HG03159 (cell line): ENCODE results near the gene ZBTB45.
"Not testable (repeated sequence)": the region's sequence is repeated elsewhere in the genome, so short reads cannot be mapped to it uniquely, and the experiment has no call there.

Experiments
- ATAC-seq: cut with Tn5 transposase; IDR thresholded peaks from one replicate; pipeline ENCODE4 v1.9.1; 2021; ENCODE audit warnings: mild to moderate bottlenecking, moderate library complexity; ENCODE audit not compliant: unreplicated experiment

Gene ZBTB45

DNA sequence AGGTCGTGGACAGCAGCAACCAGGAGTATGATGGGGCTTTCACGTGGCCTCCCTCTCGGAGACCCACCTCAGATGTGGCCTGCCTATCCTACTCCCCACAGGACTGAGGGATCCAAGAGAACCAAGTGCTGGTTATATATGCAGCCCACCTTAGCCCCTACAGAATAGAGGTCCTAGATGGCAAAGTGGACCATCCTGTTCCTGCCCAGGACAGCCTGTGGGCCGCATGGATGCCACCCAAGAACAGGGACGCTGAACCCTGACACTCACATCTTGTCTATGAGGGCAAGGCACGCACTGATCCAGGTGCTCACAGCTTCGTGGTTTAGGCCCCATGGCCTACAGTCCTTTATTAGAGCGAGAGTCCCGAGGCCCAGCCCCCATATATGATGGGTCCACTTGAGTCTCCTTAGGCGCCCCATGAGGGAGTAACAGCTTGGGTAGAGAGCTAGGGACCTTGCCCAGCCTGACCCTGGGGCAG lies 6.4 kb downstream of the ZBTB45 start:
- no peak for ATAC-seq

DNA sequence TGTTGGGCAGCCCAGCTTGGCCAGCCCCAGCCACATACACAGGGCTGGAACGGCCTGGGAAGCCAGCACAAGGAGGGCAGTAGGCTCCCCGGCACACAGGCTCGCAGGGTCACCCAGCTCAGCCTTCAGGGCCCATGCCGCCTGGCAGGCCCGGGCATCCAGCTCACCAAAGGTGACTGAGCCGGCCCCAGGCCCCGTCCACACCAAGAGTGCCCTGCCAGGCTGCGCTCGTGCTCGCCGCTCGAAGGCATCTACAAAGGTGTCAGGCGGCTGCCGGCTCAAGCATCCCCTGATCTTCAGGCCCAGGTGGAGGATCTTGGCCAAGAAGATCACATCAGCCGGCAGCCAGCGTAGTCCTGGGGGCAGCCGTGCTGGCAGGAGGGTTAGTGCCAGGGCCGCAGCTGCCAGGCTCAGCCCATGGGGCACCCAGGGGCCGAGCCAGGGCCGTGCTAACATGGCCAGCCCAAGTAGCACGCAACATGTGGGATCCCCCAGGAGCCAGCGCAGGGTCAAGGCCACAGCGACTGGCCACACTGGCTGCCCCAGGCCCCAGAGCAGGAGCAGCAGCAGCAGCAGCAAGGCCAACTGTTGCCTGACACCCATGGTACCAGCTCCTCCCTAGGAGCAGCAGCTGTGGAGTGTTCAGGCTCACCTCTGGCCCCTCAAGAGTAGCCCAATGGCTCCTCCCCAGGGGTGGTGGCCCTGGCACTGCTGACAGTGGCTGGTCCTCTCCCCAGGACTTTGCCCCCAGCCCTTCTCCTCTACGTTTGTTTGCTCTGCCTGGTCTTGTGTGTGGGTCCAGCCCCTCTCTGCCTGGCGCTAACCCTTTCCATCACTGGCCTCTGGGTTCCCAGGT lies 8.0 kb downstream of the ZBTB45 start, which contains the start of gene SLC27A5:
Gene SLC27A5, minus strand, starts transcription at position 640 of the 856 bp plus-strand sequence. Its CDS starts 37 bp downstream, at position 603.
- no peak for ATAC-seq

DNA sequence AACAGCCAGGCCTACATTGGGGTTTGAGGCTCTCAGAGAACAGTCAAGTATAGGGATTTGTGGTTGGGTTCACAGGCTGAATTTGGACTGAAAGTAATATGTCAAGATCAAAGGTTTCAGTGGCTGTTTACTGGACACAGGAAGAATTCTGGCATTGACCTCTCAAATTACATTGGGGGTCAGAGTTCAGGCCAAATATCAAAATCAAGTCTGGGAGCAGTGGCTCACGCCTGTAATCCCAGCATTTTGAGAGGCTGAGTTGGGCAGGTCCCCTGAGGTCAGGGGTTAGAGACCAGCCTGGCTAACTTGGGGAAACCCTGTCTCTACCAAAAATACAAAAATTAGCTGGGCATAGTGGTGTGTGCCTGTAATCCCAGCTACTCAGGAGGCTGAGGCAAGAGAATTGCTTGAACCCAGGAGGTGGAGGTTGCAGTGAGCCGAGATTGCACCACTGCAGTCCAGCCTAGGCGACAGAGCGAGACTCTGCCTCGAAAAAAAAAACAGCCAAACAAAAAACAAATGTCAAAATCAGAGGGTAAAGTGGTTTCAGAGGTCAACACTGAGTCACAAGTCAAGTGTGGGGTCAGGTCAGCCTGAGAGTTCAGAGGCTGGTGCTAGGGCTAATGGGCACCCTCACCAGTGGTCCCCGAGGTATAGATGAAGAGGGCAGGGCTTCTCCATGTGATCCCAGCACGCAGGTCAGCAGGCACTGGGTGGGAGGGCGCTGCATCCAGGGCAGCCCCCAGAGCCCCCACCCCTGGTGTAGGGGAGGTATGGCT lies 9.3 kb downstream of the ZBTB45 start:
- ATAC-seq = no peak

DNA sequence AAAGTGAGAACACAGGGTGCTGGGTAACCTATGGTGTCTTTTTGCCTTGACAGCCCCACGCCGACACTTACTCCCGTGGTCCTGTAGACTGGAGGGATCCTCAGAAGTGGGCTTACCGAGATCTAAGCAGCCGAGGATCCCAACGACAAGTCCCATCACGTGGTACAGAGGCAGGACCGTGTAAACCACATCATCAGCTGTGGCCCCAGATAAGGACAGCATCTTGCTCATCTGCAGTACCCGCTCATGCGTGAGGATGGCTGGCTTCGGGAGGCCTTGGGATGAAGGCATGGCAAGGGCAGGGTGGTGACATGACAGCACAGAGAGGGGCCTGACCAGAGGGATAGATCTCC lies 9.9 kb downstream of the ZBTB45 start:
- no peak for ATAC-seq

DNA sequence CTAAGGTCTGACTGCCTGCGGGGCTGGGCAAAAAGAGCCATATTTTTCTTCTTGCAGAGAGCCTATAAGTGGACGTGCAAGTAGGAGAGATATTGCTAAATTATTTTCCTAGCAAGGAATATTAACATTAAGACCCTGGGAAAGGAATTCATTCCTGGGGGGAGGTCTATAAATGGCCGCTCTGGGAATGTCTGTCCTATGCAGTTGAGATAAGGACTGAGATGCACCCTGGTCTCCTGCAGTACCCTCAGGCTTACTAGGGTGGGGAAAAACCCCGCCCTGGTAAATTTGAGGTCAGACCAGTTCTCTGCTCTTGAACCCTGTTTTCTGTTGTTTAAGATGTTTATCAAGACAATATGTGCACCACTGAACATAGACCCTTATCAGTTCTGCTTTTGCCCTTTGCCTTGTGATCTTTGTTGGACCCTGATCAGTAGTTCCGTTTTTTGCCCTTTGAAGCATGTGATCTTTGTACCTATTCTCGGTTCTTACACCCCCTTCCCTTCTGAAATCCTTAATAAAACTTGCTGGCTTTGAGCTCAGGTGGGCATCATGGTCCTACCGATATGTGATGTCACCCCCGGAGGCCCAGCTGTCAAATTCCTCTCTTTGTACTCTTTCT lies 11.9 kb downstream of the ZBTB45 start:
- not testable (repeated sequence) for ATAC-seq

- no peak for ATAC-seq
These were observed 19.4 kb downstream of the ZBTB45 start for GRCh38 chr19:58500242-58500641.

- ATAC-seq = peak; percentile 93
These were observed 20.3 kb downstream of the ZBTB45 start for GRCh38 chr19:58499021-58499927.

DNA sequence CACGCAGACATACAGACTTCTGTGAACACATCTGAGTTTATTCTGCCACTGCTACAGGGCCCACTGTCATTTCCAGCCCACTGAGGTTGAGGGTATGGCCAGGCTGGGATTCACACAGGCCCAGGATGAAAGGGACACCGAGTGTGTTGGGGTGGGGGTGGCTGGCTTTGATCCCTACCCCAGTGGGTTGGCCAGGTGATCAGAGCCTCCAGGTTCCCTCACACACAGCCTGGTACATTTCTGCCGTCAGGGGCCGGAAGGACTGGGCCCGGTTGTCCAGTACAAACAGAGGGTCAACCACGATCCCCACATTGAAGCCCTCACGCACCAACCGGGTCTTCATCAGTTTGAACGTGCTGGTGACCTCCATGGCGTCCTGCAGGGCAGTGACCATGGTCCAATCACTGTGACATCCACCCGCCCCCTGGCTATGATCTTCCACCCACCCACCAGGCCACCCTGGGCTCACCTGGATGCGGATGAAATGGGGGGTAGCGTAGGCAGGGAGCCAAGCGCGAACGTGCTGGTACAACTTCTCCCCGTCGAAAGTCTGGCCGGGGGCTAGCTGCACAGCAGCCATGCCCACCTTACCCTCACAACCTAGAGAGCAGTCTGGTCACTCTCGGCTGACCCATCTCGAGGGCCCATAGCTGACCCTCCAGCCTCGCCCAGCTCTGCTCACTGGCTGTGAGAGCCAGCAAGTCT lies 21.1 kb downstream of the ZBTB45 start:
- no peak for ATAC-seq

DNA sequence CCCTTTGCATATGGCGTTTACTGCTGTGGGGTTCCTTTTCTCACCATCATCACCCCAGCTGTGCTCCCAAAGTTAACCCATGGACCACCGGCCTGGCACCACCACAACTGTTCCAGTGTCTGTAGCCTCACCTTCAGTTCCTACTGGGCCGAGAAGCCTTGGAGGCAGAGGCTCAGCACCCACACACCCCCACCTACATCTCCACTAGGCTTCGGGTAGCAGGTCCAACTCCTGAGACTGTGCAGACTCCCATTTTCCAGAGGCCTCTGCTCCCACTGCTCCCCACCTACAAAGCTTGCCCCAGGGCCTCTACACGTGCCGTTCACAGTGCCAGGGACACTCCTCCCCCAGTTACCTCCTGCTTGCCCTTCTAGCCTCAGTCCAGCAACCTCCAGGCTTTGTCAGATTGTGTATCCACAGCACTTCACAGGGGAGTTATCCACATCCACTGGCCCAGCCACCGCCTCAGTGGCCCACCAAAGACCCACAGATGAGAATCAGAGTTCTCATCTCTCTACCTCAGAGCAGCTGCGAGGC lies 21.9 kb downstream of the ZBTB45 start:
- ATAC-seq = no peak

DNA sequence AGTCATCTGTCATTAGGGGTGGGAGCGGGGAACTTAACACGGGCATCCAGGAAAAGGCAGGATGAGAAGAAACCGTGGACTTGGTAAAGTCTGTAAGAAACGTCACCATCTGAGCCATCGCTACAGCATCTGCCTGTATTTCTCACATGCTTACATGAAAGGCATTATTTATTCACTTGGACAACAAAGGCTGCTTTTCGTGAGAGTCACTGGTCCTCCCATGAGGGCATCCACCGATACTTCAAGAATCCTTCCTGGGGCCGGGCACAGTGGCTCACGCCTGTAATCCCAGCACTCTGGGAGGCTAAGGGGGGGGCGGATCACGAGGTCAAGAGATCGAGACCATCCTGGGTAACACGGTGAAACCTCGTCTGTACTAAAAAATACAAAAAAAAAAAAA lies 27.3 kb downstream of the ZBTB45 start:
- no peak for ATAC-seq

DNA sequence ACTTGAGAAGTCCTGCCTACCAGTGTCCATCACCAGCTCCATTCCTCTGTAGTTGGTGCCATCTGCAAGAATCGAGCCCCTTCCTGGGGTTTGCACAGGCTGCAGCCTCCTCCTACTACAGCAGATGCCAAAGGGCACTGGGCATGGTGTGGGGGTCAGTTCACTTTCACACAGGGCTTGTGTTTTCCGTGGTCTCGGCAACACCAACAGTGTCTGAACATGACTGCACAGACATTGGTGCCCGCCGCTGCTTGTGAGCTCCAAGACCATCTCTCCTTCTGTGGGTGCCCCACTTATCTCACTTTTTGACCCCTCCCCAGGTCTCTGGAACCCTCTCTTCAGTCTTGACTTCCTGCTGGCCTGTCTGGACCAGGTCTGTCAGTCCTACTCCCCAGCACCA lies 28.2 kb downstream of the ZBTB45 start:
- ATAC-seq = no peak

DNA sequence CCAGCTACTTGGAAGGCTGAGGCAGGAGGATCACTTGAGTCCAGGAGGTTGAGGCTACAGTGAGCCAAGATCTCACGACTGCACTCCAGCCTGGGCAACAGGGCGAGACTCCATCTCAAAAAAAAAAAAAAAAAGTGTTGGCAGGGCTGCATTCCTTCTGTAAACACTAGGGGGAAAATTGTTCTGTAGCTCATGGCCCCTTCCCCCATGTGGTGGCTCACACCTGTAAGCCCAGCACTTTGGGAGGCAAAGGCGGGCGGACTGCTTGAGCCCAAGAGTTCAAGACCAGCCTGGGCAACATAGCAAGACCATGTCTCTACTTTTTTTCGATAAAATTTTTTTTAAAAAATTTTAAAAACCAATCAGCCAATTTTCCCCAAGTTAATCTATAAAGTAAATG lies 35.3 kb downstream of the ZBTB45 start:
- not testable (repeated sequence) for ATAC-seq

DNA sequence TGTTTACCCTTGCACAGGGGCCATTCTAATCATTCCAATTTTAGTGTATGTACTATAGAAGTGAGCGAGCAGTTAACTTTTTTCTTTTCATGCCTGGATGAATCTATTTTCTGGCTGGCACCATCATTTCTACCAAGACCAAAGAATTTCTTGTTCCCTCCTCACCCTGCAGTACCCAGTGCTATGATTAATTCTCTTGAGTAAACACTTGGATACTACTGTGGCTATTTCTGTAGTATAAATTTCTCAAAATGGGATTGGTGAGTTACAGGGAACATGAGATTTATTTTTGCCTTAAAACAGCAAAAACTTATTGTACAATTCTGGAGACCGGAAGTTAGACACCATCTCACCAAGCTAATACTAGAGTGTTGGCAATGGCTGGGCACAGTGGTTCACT lies 35.8 kb downstream of the ZBTB45 start:
- ATAC-seq = no peak

DNA sequence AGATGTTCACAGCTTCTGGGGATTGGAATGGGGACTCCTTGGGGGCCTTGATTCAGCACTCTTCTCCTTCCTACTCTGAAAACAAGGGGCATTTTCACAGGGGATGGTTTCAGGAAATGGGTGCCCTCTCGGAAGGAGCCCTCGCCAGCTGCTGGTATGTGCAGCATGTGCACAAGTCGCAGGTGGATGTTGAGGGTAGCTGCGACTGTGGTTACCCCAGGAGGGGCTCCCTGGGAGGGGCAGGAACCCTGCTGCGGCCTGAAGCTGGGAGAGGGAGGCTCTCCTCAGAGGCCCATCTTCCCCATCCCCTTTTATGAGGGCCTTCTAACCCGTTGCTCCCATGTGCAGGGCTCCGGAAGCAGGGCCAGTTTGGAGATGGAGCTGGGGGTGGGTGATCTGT lies 37.2 kb downstream of the ZBTB45 start:
- no peak for ATAC-seq

- no peak for ATAC-seq
These were observed 38.8 kb downstream of the ZBTB45 start for GRCh38 chr19:58480831-58481230.

DNA sequence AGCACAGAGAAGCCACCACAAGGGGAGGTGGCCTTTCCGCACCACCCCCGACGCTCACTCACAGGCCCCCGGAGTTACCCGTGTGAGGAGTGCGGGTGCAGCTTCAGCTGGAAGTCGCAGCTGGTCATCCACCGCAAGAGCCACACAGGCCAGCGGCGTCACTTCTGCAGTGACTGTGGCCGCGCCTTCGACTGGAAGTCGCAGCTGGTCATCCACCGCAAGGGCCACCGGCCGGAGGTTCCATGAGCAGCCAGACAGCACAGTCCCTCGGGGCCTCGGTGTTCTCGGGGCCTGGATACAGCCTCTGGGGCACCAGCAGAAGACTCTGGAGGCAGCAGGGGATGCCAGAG lies 39.2 kb downstream of the ZBTB45 start:
- no peak for ATAC-seq

- ATAC-seq = no peak
These were observed 39.7 kb downstream of the ZBTB45 start for GRCh38 chr19:58479736-58480480.

DNA sequence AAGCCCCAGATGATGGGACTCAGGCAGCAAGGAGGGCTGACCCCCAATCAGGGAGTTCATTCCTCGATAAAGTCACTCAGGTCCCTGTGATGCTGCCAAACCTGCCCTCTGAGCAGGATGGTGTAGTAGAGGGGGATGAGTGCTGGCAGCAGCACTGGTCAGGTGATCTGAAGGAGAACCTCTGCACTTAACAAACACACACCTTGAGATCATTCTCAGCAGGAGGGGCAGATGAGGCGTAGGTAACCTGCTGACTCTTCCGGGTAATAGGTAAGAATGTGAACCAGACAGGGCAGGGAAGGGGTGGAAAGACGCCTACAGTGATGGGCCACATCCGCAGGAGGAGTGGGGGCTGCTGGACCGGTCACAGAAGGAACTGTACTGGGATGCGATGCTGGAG lies 40.3 kb downstream of the ZBTB45 start:
- ATAC-seq = no peak

DNA sequence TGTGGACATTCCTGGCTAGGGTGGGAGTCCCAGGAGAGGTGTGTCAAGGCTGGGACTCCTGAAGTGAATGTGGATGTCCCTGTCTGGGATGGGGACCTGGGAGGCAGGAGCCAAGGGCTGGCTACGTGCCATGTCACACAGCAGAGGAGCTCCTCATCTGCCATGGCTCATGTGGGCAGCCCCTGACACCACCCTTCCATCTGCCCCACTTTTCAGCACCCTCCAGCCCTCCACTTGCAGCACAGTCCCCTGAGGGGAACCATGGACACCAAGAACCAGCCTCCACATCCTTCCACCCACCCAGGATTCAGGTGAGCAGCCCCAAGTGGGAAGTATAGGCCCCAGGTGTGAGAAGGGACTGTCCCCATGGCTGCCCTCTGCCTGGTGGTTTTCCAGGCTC lies 41.7 kb downstream of the ZBTB45 start:
- no peak for ATAC-seq
